ENCODE measurements around the gene PDGFRB.
A peak's percentile ranks its signal among the peaks of the same experiment; 100 is the strongest.

PDGFRB gene

GRCh38 chr5:150157168-150157567, 1.5 kb upstream of the PDGFRB start:
- Histone ChIP-seq H3K4me1 (ENCODE audit: low read length) (peaks cover 20% of the 10 kb centered on the region), H3K4me3 (ENCODE audit: low read length) (no peak overlapping the region), H4K20me1 (ENCODE audit: insufficient read depth, low read length) (no peaks in the 10 kb centered on the region), H3K36me3 (replicated peaks; ENCODE audit: low read depth, low read length) (no peaks in the 10 kb centered on the region), H3K9ac (ENCODE audit: low read length) (no peak overlapping the region), H3K79me2 (ENCODE audit: low read length) (no peaks in the 10 kb centered on the region), H2AFZ (ENCODE audit: low read depth, low read length) (no peak overlapping the region), H3K27me3 (ENCODE audit: low read depth, low read length) (no peaks in the 10 kb centered on the region), H3K4me2 (ENCODE audit: low read length) (no peak overlapping the region), H3K27ac (ENCODE audit: low read length) (no peak overlapping the region), H3K9me3 (ENCODE audit: insufficient read depth, low read length) (no peaks in the 10 kb centered on the region)
- TF ChIP-seq, protein P1, sequence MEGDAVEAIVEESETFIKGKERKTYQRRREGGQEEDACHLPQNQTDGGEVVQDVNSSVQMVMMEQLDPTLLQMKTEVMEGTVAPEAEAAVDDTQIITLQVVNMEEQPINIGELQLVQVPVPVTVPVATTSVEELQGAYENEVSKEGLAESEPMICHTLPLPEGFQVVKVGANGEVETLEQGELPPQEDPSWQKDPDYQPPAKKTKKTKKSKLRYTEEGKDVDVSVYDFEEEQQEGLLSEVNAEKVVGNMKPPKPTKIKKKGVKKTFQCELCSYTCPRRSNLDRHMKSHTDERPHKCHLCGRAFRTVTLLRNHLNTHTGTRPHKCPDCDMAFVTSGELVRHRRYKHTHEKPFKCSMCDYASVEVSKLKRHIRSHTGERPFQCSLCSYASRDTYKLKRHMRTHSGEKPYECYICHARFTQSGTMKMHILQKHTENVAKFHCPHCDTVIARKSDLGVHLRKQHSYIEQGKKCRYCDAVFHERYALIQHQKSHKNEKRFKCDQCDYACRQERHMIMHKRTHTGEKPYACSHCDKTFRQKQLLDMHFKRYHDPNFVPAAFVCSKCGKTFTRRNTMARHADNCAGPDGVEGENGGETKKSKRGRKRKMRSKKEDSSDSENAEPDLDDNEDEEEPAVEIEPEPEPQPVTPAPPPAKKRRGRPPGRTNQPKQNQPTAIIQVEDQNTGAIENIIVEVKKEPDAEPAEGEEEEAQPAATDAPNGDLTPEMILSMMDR (IDR thresholded peaks at IDR 0.05; ENCODE audit: low read depth, low read length) = no peak
- TF ChIP-seq EZH2phosphoT487 (IDR thresholded peaks at IDR 0.05; ENCODE audit: low read depth) = no peak

GRCh38 chr5:150156540-150156939, 895 bp upstream of the PDGFRB start:
- no peak for TF ChIP-seq EZH2phosphoT487 (IDR thresholded peaks at IDR 0.05; ENCODE audit: low read depth)
- TF ChIP-seq, protein P1 (IDR thresholded peaks at IDR 0.05; ENCODE audit: low read depth, low read length) = no peak
- Histone ChIP-seq H2AFZ (ENCODE audit: low read depth, low read length) (no peak overlapping the region; the same call in 1 of the 2 replicates), H4K20me1 (ENCODE audit: insufficient read depth, low read length) (no peaks in the 10 kb centered on the region), H3K36me3 (replicated peaks; ENCODE audit: low read depth, low read length) (no peaks in the 10 kb centered on the region), H3K27ac (ENCODE audit: low read length) (no peak overlapping the region), H3K4me3 (ENCODE audit: low read length) (peak overlapping the region; percentile 81), H3K9me3 (ENCODE audit: insufficient read depth, low read length) (no peaks in the 10 kb centered on the region), H3K79me2 (ENCODE audit: low read length) (no peaks in the 10 kb centered on the region), H3K4me2 (ENCODE audit: low read length) (peak overlapping the region; percentile 97), H3K4me1 (ENCODE audit: low read length) (peaks cover 15% of the 10 kb centered on the region), H3K27me3 (ENCODE audit: low read depth, low read length) (no peaks in the 10 kb centered on the region), H3K9ac (ENCODE audit: low read length) (0 out of 2 replicates have a peak overlapping the region, but pooled peaks have one; percentile 61)

GRCh38 chr5:150156027-150156368, 353 bp upstream of the PDGFRB start:
- no peaks in the 10 kb centered on the region for H4K20me1 ChIP-seq (ENCODE audit: insufficient read depth, low read length)
- peak overlapping the region; percentile 61 for H3K9ac ChIP-seq (ENCODE audit: low read length)
- H3K36me3 ChIP-seq (replicated peaks; ENCODE audit: low read depth, low read length) = no peaks in the 10 kb centered on the region
- peak overlapping the region; percentile 97 for H3K4me2 ChIP-seq (ENCODE audit: low read length)
- no peaks in the 10 kb centered on the region for H3K79me2 ChIP-seq (ENCODE audit: low read length)
- no peaks in the 10 kb centered on the region for H3K27me3 ChIP-seq (ENCODE audit: low read depth, low read length)
- H2AFZ ChIP-seq (ENCODE audit: low read depth, low read length) = peak overlapping the region; percentile 74; the same call in 1 of the 2 replicates
- TF ChIP-seq, protein P1 (IDR thresholded peaks at IDR 0.05; ENCODE audit: low read depth, low read length) = no peak
- TF ChIP-seq EZH2phosphoT487 (IDR thresholded peaks at IDR 0.05; ENCODE audit: low read depth) = no peak
- no peak overlapping the region for H3K27ac ChIP-seq (ENCODE audit: low read length)
- H3K4me3 ChIP-seq (ENCODE audit: low read length) = peak overlapping the region; percentile 81
- no peaks in the 10 kb centered on the region for H3K9me3 ChIP-seq (ENCODE audit: insufficient read depth, low read length)
- peaks cover 11% of the 10 kb centered on the region for H3K4me1 ChIP-seq (ENCODE audit: low read length)

GRCh38 chr5:150154618-150155128, 972 bp downstream of the PDGFRB start:
- peak overlapping the region; percentile 12; the same call in 1 of the 2 replicates for H3K4me2 ChIP-seq (ENCODE audit: low read length)
- H3K27ac ChIP-seq (ENCODE audit: low read length) = no peak overlapping the region
- peaks cover 7% of the 10 kb centered on the region for H3K4me1 ChIP-seq (ENCODE audit: low read length)
- H4K20me1 ChIP-seq (ENCODE audit: insufficient read depth, low read length) = no peaks in the 10 kb centered on the region
- H3K79me2 ChIP-seq (ENCODE audit: low read length) = no peaks in the 10 kb centered on the region
- H3K4me3 ChIP-seq (ENCODE audit: low read length) = no peak overlapping the region
- no peaks in the 10 kb centered on the region for H3K9me3 ChIP-seq (ENCODE audit: insufficient read depth, low read length)
- H2AFZ ChIP-seq (ENCODE audit: low read depth, low read length) = 0 out of 2 replicates have a peak overlapping the region, but pooled peaks have one; percentile 44
- no peaks in the 10 kb centered on the region for H3K36me3 ChIP-seq (replicated peaks; ENCODE audit: low read depth, low read length)
- no peak overlapping the region for H3K9ac ChIP-seq (ENCODE audit: low read length)
- H3K27me3 ChIP-seq (ENCODE audit: low read depth, low read length) = no peaks in the 10 kb centered on the region
- TF ChIP-seq, protein P1 (IDR thresholded peaks at IDR 0.05; ENCODE audit: low read depth, low read length) = no peak
- TF ChIP-seq EZH2phosphoT487 (IDR thresholded peaks at IDR 0.05; ENCODE audit: low read depth) = no peak
